HG03139 (cell line): ENCODE measurements around the gene TNFRSF18.
"Not testable (repeated sequence)": the region's sequence is repeated elsewhere in the genome, so short reads cannot be mapped to it uniquely, and the experiment has no call there.

Experiments used
- ATAC-seq: cut with Tn5 transposase; IDR thresholded peaks from one replicate; pipeline ENCODE4 v1.9.1; 2021; ENCODE audit not compliant: unreplicated experiment

TNFRSF18 gene

DNA sequence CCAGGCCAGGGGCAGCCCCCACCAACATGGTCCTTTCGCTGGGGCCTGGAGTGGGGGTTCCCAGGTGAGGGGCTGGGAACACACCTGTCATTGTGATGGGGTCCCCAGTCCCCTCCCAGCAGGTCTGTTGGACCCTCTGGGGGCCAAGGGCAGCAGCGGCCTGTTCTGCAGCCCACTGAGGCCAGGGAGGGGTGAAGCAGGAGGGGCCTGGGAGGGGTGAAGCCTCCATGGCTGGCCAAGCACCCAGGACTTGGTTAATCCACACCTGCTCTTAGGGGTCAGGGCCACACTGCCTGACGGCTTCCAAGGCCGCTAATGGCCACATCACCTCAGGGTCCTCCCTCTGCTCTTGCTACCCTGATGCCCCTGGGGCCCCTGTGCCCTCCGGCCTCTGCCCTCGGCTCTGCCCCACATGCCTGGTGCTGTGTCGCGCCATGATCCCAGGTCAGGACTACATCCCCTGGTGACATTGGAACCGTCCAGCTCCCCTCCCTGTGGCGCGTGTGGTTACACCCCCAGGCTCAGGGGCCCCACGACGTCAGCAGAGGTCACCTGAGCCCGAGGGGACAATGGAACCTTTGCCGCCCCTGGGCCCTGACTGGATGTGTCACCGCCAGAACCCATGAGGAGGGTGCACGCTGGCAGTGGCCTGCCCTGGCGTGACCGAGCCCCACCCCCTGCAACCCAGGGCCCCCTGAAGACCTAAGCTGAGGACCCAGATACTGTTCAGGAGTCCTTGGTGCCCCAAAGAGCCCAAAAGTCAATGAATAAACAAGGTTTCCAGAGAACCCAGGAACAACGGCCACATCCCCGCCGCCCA lies 7.0 kb downstream of the TNFRSF18 start:
- no peak for ATAC-seq

GRCh38 chr1:1198423-1199140 lies 7.8 kb downstream of the TNFRSF18 start:
- ATAC-seq, result no peak

DNA sequence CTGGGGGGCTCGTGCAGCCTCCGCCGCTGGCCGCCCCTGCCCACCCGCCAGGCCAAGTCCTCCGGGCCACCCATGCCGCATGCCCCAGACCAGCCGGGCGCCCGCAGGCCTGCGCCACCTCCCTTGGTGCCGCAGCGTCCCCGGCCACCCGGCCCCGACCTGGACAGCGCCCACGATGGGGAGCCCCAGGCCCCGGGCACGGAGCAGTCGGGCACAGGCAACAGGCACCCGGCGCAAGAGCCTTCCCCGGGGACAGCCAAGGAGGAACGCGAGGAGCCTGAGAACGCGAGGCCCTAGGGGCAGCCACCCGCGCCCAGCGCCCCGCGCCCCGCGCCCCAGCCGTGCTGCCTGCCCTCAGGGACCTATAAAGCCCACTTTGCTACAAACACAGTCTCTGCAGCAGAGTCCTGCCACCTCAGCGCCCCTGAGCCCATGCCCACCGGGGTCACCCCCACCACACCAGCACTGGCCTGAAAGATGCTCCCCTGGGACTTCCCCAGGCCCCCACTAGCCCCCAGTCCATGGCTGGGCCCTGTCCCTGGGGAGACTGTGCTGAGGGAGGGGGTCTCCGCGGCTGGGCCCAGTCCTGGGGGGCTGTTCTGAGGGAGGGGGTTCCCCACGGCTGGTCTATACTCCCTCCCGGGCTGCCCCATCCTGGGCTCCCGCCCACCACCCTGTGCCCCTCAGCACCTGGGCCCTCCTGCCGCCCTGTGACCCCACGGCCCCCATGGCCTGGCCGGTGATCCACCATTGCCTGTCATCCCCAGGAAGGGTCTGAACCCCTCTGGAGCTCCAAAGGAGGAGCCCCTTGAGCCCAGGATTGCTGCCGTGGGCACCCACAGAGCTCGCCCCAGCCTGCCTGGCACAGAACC lies 8.6 kb downstream of the TNFRSF18 start:
- ATAC-seq, result no peak

DNA sequence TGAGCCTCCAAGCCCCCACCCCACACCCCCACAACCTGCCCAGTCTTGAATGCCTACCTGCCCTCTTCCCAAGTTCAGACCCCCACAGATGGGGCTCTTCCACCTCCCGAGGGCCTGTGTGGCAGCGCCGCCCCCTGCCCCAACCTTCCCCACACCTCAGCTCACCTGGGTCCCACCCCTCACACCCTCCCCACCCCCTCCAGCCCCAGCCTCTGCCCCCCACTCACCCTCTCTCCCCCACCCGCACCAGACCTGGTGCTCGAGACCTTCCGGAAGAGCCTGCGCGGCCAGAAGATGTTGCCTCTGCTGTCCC lies 9.2 kb downstream of the TNFRSF18 start:
- ATAC-seq, result no peak

GRCh38 chr1:1196431-1197187 lies 9.8 kb downstream of the TNFRSF18 start:
- no peak for ATAC-seq

DNA sequence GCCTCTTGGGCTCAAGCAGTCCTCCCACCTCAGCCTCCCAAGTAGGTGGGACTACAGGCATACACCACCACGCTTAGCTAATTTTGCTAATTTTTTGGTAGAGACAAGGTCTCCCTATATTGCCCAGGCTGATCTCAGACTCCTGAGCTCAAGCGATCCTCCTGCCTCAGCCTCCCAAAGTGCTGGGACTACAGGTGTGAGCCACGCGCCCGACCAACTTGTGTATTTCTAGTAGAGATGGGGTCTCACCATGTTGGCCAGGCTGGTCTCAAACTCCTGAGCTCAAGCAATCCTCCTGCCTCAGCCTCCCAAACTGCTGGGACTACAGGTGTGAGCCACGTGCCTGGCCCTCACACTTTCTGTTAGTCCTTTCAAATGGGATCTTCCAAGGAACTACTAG lies 10.7 kb downstream of the TNFRSF18 start:
- ATAC-seq, result not testable (repeated sequence)

DNA sequence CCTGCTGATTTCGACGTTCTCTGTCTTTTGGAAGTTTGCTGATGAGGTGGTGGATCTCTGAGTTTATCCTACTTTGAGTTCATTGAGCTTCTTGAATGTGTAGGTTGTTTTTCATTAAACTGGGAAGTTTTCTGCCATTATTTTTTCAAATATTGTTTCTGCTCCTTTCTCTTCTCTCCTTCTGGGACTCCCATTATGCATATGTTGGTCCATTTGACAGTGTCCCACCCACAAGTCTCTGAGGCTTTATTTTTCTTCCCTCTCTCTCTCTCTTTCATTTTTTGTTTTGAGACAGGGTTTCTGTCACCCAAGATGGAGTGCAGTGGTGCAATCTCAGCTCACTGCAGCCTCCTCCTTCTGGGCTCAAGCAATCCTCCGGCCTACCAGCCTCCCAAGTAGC lies 11.7 kb downstream of the TNFRSF18 start:
- no peak for ATAC-seq

DNA sequence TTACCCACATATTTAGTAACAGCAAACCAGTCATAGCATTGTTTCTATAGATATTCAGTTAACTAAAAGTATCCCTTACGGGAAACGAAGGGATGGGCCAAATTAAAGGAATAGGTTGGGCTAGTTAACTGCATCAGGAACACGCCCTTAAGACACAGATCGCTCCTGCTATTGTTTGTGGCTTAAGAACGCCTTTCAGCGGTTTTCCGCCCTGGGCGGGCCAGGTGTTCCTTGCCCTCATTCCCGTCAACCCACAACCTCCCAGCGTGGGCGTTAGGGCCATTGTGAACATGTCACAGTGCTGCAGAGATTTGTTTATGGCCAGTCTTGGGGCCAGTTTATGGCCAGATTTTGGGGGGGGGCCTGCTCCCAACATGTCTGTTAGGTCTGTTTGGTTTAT lies 14.7 kb downstream of the TNFRSF18 start:
- ATAC-seq, result no peak

GRCh38 chr1:1189111-1189510 lies 17.3 kb downstream of the TNFRSF18 start:
- no peak for ATAC-seq

- no peak for ATAC-seq
These were observed 18.5 kb downstream of the TNFRSF18 start for GRCh38 chr1:1187938-1188337.

GRCh38 chr1:1185101-1185765 lies 21.2 kb downstream of the TNFRSF18 start:
- ATAC-seq, result no peak

DNA sequence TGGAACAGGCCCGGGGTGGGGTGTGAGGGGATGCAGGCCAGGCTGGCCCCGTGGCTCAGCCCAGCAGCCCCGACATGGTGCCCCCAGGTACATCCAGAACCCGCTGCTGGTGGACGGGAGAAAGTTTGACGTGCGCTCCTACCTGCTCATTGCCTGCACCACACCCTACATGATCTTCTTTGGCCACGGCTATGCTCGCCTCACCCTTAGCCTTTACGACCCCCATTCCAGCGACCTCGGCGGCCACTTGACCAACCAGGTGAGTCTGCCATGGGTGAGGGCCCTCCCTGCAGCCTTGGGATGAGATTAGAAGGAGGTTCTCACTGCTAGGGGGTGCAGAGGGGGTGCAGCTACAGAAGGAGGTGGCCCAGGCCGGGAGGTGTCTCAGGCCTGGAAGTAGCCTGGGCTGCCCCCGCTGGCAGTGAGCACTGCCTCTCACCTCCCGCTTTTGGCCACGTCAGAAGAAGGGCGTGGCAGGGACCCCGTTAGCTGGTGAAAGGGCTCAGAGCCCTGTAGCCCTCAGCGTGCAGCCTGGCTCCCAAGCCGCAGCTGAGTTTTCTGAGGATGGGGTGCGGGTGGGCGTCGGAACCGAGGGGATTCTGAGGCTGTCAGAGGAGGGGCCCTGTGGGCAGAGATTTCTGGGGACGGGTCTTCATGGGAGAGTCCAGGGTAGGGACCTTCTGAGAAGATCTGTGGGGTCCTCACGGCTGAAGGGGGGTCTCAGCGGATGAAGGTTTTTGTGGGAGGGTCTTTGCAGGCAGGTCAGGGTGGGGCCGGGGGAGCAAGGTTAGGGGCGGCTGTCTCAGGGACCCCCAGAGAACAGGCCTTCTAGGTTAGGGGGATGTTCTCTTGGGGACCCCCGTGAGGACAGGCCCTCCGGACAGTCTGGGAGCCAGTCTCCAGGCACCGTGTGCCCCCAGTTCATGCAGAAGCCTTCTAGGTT lies 22.3 kb downstream of the TNFRSF18 start:
- no peak for ATAC-seq

GRCh38 chr1:1183221-1183747 lies 23.1 kb downstream of the TNFRSF18 start:
- no peak for ATAC-seq

- no peak for ATAC-seq
These were observed 23.7 kb downstream of the TNFRSF18 start for GRCh38 chr1:1182491-1183220.

GRCh38 chr1:1181938-1182410 lies 24.4 kb downstream of the TNFRSF18 start:
- no peak for ATAC-seq

GRCh38 chr1:1181129-1181937 lies 25.1 kb downstream of the TNFRSF18 start:
- no peak for ATAC-seq
